ENCODE results near the gene AGFG1.

Gene AGFG1

DNA sequence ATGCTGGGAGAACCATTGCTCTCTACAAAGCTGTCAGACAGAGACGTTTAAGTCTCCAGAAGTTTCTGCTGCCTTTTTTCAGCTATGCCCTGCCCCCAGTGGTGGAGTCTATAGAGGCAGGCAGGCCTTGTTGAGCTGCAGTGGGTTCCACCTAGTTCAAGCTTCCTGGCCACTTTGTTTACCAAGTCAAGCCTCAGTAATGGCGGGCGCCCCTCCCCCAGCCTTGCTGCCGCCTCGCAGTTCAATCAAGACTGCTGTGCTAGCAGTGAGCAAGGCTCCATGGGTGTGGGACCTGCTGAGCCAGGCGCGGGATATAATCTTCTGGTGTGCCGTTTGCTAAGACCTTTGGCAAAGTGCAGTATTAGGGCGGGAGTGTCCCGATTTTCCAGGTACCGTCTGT is 74.0 kb downstream of the AGFG1 start:
- no peak for TF ChIP-seq RARB (CRISPR knock-in tag; IDR thresholded peaks at IDR 0.05)
- TF ChIP-seq BACH2 (CRISPR knock-in tag; IDR thresholded peaks at IDR 0.05; ENCODE audit: borderline replicate concordance): no peak
- no peak for TF ChIP-seq ZFP3 (CRISPR knock-in tag; IDR thresholded peaks at IDR 0.05)
- TF ChIP-seq ARNTL (CRISPR knock-in tag; IDR thresholded peaks at IDR 0.05; ENCODE audit: borderline replicate concordance, low read depth): no peak
- TF ChIP-seq ESRRG (CRISPR knock-in tag; IDR thresholded peaks at IDR 0.05): no peak
- TF ChIP-seq, protein P1, sequence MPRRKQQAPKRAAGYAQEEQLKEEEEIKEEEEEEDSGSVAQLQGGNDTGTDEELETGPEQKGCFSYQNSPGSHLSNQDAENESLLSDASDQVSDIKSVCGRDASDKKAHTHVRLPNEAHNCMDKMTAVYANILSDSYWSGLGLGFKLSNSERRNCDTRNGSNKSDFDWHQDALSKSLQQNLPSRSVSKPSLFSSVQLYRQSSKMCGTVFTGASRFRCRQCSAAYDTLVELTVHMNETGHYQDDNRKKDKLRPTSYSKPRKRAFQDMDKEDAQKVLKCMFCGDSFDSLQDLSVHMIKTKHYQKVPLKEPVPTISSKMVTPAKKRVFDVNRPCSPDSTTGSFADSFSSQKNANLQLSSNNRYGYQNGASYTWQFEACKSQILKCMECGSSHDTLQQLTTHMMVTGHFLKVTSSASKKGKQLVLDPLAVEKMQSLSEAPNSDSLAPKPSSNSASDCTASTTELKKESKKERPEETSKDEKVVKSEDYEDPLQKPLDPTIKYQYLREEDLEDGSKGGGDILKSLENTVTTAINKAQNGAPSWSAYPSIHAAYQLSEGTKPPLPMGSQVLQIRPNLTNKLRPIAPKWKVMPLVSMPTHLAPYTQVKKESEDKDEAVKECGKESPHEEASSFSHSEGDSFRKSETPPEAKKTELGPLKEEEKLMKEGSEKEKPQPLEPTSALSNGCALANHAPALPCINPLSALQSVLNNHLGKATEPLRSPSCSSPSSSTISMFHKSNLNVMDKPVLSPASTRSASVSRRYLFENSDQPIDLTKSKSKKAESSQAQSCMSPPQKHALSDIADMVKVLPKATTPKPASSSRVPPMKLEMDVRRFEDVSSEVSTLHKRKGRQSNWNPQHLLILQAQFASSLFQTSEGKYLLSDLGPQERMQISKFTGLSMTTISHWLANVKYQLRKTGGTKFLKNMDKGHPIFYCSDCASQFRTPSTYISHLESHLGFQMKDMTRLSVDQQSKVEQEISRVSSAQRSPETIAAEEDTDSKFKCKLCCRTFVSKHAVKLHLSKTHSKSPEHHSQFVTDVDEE (CRISPR knock-in tag; IDR thresholded peaks at IDR 0.05): no peak
- TF ChIP-seq TCF4 (CRISPR knock-in tag; IDR thresholded peaks at IDR 0.05; ENCODE audit: borderline replicate concordance): no peak
- TF ChIP-seq SNAI2 (CRISPR knock-in tag; IDR thresholded peaks at IDR 0.05): no peak
- ATAC-seq: no peak

DNA sequence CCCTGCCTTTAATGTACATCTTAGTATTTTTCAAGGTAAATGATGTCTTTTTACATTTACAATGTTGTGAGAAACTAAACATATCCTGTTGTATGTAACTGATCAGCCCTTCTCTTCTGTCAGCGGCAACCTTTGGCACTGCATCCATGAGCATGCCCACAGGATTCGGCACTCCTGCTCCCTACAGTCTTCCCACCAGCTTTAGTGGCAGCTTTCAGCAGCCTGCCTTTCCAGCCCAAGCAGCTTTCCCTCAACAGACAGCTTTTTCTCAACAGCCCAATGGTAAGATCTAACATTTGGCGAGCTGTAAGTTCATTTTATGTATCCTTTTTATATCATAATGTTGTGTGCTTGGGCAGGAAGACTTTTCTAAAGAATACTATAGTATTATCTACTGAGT is 79.9 kb downstream of the AGFG1 start:
- ATAC-seq: no peak
- TF ChIP-seq BACH2 (CRISPR knock-in tag; IDR thresholded peaks at IDR 0.05; ENCODE audit: borderline replicate concordance) (no peak), ZC3H10 (CRISPR knock-in tag; IDR thresholded peaks at IDR 0.05) (no peak), ISL1 (CRISPR knock-in tag; IDR thresholded peaks at IDR 0.05) (no peak), TOX (CRISPR knock-in tag; IDR thresholded peaks at IDR 0.05; ENCODE audit: borderline replicate concordance) (no peak), ZFP3 (CRISPR knock-in tag; IDR thresholded peaks at IDR 0.05) (no peak), ZNF8 (CRISPR knock-in tag; IDR thresholded peaks at IDR 0.05) (no peak), GLIS3 (CRISPR knock-in tag; IDR thresholded peaks at IDR 0.05) (no peak), ZFP30 (CRISPR knock-in tag; IDR thresholded peaks at IDR 0.05) (no peak), ARNTL (CRISPR knock-in tag; IDR thresholded peaks at IDR 0.05; ENCODE audit: borderline replicate concordance, low read depth) (no peak), ZNF70 (CRISPR knock-in tag; IDR thresholded peaks at IDR 0.05) (no peak), ESRRG (CRISPR knock-in tag; IDR thresholded peaks at IDR 0.05) (no peak), ZNF565 (CRISPR knock-in tag; conservative IDR thresholded peaks at IDR 0.05; ENCODE audit: low read depth) (no peak), POU6F1 (CRISPR knock-in tag; IDR thresholded peaks at IDR 0.05; ENCODE audit: borderline replicate concordance, low read depth) (no peak), RARB (CRISPR knock-in tag; IDR thresholded peaks at IDR 0.05) (no peak)
- TF ChIP-seq, protein P2, sequence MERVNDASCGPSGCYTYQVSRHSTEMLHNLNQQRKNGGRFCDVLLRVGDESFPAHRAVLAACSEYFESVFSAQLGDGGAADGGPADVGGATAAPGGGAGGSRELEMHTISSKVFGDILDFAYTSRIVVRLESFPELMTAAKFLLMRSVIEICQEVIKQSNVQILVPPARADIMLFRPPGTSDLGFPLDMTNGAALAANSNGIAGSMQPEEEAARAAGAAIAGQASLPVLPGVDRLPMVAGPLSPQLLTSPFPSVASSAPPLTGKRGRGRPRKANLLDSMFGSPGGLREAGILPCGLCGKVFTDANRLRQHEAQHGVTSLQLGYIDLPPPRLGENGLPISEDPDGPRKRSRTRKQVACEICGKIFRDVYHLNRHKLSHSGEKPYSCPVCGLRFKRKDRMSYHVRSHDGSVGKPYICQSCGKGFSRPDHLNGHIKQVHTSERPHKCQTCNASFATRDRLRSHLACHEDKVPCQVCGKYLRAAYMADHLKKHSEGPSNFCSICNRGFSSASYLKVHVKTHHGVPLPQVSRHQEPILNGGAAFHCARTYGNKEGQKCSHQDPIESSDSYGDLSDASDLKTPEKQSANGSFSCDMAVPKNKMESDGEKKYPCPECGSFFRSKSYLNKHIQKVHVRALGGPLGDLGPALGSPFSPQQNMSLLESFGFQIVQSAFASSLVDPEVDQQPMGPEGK (CRISPR knock-in tag; IDR thresholded peaks at IDR 0.05; ENCODE audit: borderline replicate concordance): no peak
- TF ChIP-seq, protein P1 (CRISPR knock-in tag; IDR thresholded peaks at IDR 0.05): no peak
- TF ChIP-seq, protein P3, sequence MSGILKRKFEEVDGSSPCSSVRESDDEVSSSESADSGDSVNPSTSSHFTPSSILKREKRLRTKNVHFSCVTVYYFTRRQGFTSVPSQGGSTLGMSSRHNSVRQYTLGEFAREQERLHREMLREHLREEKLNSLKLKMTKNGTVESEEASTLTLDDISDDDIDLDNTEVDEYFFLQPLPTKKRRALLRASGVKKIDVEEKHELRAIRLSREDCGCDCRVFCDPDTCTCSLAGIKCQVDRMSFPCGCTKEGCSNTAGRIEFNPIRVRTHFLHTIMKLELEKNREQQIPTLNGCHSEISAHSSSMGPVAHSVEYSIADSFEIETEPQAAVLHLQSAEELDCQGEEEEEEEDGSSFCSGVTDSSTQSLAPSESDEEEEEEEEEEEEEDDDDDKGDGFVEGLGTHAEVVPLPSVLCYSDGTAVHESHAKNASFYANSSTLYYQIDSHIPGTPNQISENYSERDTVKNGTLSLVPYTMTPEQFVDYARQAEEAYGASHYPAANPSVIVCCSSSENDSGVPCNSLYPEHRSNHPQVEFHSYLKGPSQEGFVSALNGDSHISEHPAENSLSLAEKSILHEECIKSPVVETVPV (CRISPR knock-in tag; IDR thresholded peaks at IDR 0.05): no peak

- no peak for ATAC-seq
Observed at GRCh38 chr2:227562581-227562980, 90.6 kb downstream of the AGFG1 start.

More at GRCh38 chr2:227562581-227562980, 90.6 kb downstream of the AGFG1 start:
- TF ChIP-seq ZFP30 (CRISPR knock-in tag; IDR thresholded peaks at IDR 0.05) (no peak), ZFP3 (CRISPR knock-in tag; IDR thresholded peaks at IDR 0.05) (no peak), ESRRG (CRISPR knock-in tag; IDR thresholded peaks at IDR 0.05) (no peak), ISL1 (CRISPR knock-in tag; IDR thresholded peaks at IDR 0.05) (no peak), TOX (CRISPR knock-in tag; IDR thresholded peaks at IDR 0.05; ENCODE audit: borderline replicate concordance) (no peak), ZNF565 (CRISPR knock-in tag; conservative IDR thresholded peaks at IDR 0.05; ENCODE audit: low read depth) (no peak), PPARA (CRISPR knock-in tag; IDR thresholded peaks at IDR 0.05; ENCODE audit: borderline replicate concordance) (no peak), RARB (CRISPR knock-in tag; IDR thresholded peaks at IDR 0.05) (no peak), CREB5 (CRISPR knock-in tag; IDR thresholded peaks at IDR 0.05; ENCODE audit: low read depth) (no peak), OSR1 (CRISPR knock-in tag; IDR thresholded peaks at IDR 0.05) (no peak)
- TF ChIP-seq, protein P3 (CRISPR knock-in tag; IDR thresholded peaks at IDR 0.05): no peak
